Limb (tissue), 2 donors: ENCODE measurements around the gene TSPAN4.
A peak's percentile ranks its signal among the peaks of the same experiment; 100 is the strongest.

Source experiments
- DNase-seq, 2 donors: peaks; one replicate each; pipeline ENCODE4 v3.0.0-alpha.2; 2016; ENCODE audit errors: extremely low spot score in 2 of 2

The TSPAN4 gene

DNA sequence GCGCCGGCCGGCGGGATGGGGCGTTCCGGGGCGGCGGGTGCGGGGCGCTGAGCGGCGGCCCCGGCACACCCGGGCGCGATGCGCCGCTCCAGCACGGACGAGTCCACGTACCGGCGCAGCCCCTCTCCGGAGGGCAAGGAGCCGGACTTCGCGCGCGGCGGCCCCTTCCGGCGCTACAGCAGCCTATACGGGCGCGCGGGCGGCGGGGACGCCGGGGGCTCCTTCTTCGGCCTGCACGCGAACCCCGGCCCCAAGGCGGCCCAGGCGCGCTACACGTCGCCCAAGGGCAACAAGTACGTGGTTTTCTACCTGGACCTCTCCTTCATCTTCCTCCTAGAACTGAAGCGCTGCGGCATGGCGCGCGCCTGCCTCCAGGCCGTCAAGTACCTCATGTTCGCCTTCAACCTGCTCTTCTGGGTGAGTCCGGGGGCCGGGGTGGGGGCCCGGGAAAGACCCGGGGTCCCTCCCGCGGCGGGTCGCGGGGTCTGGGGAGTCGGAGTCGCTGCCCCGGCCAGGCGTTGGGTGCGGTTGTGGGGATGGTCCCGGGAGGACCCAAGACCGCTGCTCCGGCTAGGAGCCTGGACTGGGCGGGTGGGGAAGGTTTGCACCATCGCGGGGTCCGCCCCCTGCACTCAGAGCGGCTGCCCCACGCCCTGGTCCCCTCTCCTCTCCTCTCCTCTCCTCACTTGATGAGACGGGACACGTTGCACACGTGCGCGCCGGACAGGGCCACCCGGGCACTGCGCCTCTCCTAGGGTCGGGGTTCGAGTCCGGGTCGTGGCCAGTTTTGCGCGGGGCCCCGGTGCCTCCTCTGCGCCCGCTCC is 7.5 kb downstream of the TSPAN4 start:
- no peak for DNase-seq

GRCh38 chr11:850775-851763 is 8.4 kb downstream of the TSPAN4 start:
- DNase-seq = no peak

- DNase-seq = no peak
These were observed 10.1 kb downstream of the TSPAN4 start for GRCh38 chr11:852762-853161.

GRCh38 chr11:853682-854448 is 11.2 kb downstream of the TSPAN4 start:
- DNase-seq = no peak

DNA sequence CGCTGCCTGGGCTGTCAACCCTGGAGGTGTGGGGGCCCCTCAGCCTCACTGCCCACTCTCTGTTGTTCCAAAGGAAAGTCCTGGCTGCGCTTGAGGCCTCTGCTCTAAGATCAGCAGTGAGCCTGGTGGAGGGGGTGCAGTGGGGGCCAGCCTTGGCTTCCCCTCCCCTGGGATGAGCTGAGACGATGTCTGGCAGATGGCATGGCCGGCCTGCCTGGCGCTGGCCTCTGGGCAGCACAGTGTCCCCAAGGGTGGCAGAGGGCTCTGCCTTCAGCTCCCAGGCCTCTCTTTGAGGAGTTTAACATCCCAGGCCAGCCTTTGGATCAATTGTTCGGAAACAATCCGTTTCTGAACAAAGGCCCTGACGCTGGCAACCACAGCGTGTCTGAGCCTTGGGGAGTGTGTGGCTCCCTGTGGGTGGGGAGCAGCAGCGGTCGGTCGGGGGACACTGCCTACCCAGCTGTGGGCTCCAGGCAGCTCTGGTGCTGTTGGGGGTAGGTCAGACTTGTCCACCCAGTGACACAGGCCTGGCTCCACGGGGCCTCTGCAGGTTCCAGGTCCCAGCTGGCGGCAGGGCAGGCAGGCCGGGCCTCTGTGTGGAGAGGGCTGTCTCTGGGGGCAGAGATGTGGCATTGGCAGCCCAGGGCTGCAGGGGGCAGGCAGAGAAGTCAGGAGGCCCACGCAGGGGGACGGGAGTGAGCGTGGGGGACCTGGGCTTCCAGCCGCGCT is 12.1 kb downstream of the TSPAN4 start:
- no peak for DNase-seq

DNA sequence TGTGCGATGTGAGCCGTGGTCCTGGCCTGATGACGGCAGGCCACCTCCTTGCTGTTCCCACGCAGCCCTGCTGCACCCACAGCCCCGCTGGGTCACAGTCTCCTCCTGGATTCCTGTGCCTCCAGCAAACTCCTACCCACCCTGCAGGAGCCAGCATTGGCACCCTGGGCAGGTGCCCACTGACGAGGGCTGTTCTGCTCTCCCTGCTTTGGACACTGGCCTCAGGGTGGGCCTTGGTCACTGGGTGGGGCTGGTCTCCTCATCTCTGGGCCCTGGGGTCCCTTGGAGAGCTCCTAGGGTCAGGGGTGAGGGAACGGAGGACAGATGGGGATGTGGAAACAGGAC is 12.7 kb downstream of the TSPAN4 start:
- no peak for DNase-seq

DNA sequence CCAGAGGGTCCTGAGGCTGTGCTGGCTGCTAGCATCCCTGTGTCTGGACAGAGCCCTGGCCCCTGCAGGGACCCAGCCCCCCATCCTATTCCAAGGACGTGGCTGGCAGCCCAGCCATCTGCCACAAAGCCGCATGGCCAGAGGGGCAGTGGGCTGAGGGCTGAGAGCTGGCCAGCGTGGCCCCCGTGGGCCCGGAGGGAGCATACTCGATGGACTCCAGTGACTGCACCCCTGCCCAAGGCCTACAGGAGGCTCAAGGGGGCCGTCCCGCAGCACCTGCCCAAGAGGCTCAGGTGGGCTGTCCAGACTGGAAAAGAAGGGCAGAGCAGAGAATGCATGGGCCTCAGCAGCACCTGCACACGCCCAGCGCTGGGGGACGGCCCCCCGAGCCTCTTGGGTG is 13.1 kb downstream of the TSPAN4 start:
- no peak for DNase-seq

- DNase-seq = no peak
These were observed 13.7 kb downstream of the TSPAN4 start for GRCh38 chr11:856397-856796.

- DNase-seq = no peak
These were observed 15.6 kb downstream of the TSPAN4 start for GRCh38 chr11:858053-858761.

GRCh38 chr11:858762-859339 is 16.2 kb downstream of the TSPAN4 start:
- DNase-seq = no peak

GRCh38 chr11:859394-860131 is 16.9 kb downstream of the TSPAN4 start:
- DNase-seq = peak; percentile 56 to 81

DNA sequence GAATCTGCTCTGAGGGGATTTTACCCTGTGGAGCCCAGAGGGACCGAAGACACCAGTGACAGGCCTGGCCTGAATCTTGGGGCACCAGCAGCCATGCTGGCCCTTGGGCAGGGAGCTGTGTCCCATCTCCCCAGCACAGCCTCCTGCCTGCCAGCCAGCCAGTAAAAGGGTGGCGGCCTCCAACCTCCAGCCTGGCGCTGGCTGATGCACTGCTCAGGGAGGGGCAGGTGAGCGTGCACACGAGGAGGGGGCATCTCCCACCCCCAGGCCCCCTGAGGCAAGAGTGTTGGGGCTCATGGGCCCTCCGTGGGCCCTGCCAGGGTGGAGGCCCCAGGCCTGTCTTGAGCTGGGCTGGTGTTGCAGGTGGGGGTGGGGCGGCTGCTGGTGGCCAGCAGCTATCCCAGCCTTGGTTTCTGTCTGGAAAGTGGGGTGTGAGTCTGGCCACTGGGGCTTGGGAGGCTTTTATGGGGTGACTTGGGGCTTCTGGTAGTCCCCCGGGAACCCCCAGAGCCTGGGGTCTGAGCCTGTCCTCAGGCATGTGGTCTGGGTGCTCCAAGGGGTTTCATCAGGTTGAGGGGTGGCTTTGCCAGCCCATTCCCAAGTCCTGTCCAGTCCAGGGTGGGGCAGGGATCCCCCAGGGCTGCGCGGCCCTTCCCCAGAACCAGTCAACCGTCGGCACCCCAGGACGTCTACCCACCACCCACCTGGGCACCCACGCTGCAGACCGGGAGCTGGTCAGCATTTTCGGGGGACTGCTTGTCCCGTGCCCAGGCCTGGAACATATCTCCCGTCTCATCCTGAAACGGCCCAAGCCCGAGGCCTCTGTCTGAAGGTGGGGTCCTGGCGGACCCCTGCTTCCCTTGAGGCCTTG is 17.8 kb downstream of the TSPAN4 start:
- no peak for DNase-seq

- DNase-seq = no peak
These were observed 18.4 kb downstream of the TSPAN4 start for GRCh38 chr11:861105-861479.

DNA sequence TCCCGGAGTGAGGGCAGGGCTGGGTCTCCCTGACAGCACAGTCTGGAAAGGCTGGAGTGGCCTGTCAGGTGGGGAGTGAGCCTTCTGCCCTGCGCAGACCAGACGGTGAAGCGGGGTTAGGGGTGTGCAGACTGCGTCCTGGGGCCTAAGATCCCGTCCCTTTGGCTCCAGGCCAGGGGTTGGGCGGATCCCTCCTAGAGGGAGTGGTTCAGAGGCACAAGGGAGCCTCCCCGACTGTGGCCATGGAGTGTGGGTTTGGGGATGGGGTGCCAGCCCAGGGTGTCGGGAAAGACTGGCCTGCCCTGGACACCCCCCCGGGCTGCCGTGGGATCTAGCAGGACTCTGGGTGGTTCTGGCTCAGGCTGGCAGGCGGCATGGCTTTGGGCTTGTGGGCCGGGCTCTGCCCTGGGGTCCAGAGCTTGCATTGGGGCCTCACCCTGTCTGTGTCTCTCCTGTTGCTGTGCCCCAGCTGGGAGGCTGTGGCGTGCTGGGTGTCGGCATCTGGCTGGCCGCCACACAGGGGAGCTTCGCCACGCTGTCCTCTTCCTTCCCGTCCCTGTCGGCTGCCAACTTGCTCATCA is 19.5 kb downstream of the TSPAN4 start:
- no peak for DNase-seq

DNA sequence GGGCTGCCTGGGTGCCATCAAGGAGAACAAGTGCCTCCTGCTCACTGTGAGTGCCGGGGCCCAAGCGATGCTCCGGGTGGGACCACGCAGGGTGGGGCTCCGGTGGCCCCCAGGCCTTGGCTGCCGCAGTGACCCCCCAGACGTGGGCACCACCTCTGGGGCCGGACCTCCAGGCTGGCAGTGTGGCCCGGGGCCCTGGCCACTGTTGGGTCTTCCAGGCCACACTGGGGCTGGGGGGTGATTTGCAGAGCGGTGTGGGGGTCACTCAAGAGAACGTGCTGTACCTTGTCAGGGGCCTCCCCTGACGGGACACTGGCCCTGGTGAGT is 20.0 kb downstream of the TSPAN4 start:
- no peak for DNase-seq

DNA sequence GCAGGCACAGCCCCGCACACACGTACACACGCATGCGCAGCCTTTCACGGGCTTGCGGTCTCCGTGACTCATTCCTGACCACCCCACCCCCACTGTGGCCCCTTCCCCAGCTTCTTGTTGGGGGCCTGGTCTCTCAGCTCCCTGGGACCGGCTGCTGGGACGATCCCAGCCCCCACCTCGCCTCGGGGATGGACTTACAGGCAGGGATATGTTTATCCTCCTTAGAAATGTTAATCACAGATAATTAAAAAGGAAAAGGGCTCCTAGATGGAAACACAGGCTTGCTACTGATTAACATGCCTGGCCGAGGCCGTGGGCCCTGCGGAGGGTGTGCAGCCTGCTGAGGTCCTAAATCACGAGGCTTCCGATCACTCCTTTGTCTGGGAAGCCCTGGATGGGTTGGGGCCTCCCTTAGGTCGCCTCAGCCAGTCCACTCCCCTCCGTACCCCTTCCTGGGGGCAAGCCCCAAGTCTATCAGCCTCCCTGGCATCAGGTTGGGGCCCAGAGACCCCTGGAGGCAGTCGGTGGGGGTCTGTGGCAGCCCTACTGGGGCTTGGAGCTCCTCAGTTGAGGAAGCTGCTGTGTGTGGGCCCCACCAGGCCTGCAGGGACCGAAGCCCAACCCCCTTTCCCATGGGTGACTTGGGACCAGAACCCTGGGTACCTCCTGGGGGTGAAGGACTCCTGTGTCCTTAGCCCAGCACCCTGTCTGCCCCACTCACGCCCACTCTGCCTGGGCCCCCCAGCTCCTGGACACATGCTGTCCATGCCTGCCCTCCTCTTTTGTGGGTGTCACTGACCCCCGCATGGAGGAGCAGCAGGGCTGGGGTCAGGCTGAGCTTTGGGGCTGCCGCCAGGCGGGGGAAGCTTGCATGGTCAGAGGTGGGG is 20.6 kb downstream of the TSPAN4 start:
- DNase-seq = no peak
